GM12878 (cell line): ENCODE measurements around the gene OLAH. TPM values are rescaled to one million over a fixed set of nuclear protein-coding genes. Genes with fewer than 3 reads are reported as not detected.
A peak's percentile ranks its signal among the peaks of the same experiment; 100 is the strongest.

ENCODE experiments used
- ATAC-seq: fragments of 200-7000 bp; cut with Tn5 transposase; 3 replicates; pipeline ENCODE4 v1.9.1; 2020; ENCODE audit warnings: mild to moderate bottlenecking, moderate library complexity
- BruUV-seq: library from RNA; stranded (reverse); fragments of 400-500 nt; replicated peaks from 2 replicates; lab custom pipeline; 2021; lab: Mats Ljungman, UMichigan
- CTCF ChIA-PET: fragments of 300-600 bp; sonication (Branson Sonifier 250); formaldehyde crosslinking; extraction: SDS; loops from one replicate; lab custom pipeline; 2021; ENCODE audit warnings: inconsistent platforms; lab: Yijun Ruan, JAX
- POLR2A ChIA-PET: fragments of 350-600 bp; formaldehyde crosslinking; extraction: SDS; loops from one replicate; lab custom pipeline; 2021; ENCODE audit warnings: inconsistent platforms; lab: Charles Lee
- RAD21 ChIA-PET: fragments of 300-600 bp; sonication (Branson Sonifier 250); formaldehyde crosslinking; loops from one replicate; lab custom pipeline; 2023; ENCODE audit warnings: antibody characterized with exemption; ENCODE audit not compliant: unreplicated experiment; lab: Charles Lee
- SMC1A ChIA-PET: fragments of 300-600 bp; sonication (Branson Sonifier 250); formaldehyde crosslinking; loops from one replicate; lab custom pipeline; 2023; ENCODE audit not compliant: unreplicated experiment, uncharacterized antibody; lab: Charles Lee
- DNase-seq: peaks from one replicate; pipeline ENCODE4 v3.0.0-alpha.2; 2011; ENCODE audit warnings: low read depth, low spot score
- FAIRE-seq: peaks from 3 replicates; lab custom pipeline; 2011; peaks lifted over from hg19 to GRCh38; lab: Jason Lieb, UNC
- H2AFZ ChIP-seq: 2 replicates; pipeline ENCODE4 v1.6.0; 2011; ENCODE audit warnings: low read depth, low read length, control low read depth; ENCODE audit not compliant: control insufficient read depth
- H3K27ac ChIP-seq: 2 replicates; pipeline ENCODE4 v1.5.1; 2011; ENCODE audit warnings: control low read depth; ENCODE audit not compliant: control insufficient read depth, insufficient read depth
- H3K27me3 ChIP-seq, 2 experiments: replicated peaks in 1 of 2; 2 replicates each; pipeline versions ENCODE4 v1.6.0 to v1.6.1; 2011; ENCODE audit warnings: low read length in 1 of 2; ENCODE audit not compliant: control insufficient read depth in 2 of 2, insufficient read depth in 2 of 2
- H3K36me3 ChIP-seq, 2 experiments: 2 replicates each; pipeline ENCODE4 v1.5.1; 2011; ENCODE audit warnings: low read length in 1 of 2; ENCODE audit not compliant: control insufficient read depth in 2 of 2, insufficient read depth in 2 of 2
- H3K4me1 ChIP-seq: 2 replicates; pipeline ENCODE4 v1.6.1; 2011; ENCODE audit warnings: mild to moderate bottlenecking, low read length, moderate library complexity, mixed read lengths; ENCODE audit not compliant: control insufficient read depth, insufficient read depth
- H3K4me2 ChIP-seq: 2 replicates; pipeline ENCODE4 v1.6.0; 2011; ENCODE audit warnings: control low read depth; ENCODE audit not compliant: control insufficient read depth, insufficient read depth
- H3K4me3 ChIP-seq: fragments of 200-600 bp; sonication (generic); 2 replicates; pipeline ENCODE4 v1.5.1; 2016
- H3K79me2 ChIP-seq: 2 replicates; pipeline ENCODE4 v1.6.0; 2011; ENCODE audit warnings: low read length; ENCODE audit not compliant: control insufficient read depth, insufficient read depth
- H3K9ac ChIP-seq: 2 replicates; pipeline ENCODE4 v1.8.0; 2011; ENCODE audit warnings: low read length, control low read depth, mixed read lengths; ENCODE audit not compliant: control insufficient read depth, insufficient read depth
- H3K9me3 ChIP-seq: replicated peaks from 3 replicates; pipeline ENCODE4 v1.5.1; 2011; ENCODE audit warnings: mild to moderate bottlenecking, low read length; ENCODE audit not compliant: control insufficient read depth, insufficient read depth
- H4K20me1 ChIP-seq: 2 replicates; pipeline ENCODE4 v1.6.0; 2011; ENCODE audit not compliant: control insufficient read depth, insufficient read depth
- GATAD2B ChIP-seq: fragments of 450-650 bp; conservative IDR thresholded peaks from 2 replicates; pipeline ENCODE4 v1.6.1; 2017; ENCODE audit warnings: low read depth, mild to moderate bottlenecking, moderate library complexity
- HCFC1 ChIP-seq: fragments of 150-350 bp; IDR thresholded peaks from 2 replicates; pipeline ENCODE4 v1.6.1; 2014; ENCODE audit warnings: low read length
- HDAC6 ChIP-seq: fragments of 200-600 bp; sonication (generic); IDR thresholded peaks from one replicate; pipeline ENCODE4 v1.8.0; 2017; ENCODE audit warnings: antibody characterized with exemption; ENCODE audit not compliant: unreplicated experiment
- IKZF1 ChIP-seq: fragments of 450-650 bp; conservative IDR thresholded peaks from 2 replicates; pipeline ENCODE4 v1.6.1; 2017; ENCODE audit warnings: antibody characterized with exemption, mild to moderate bottlenecking
- IKZF2 ChIP-seq, 2 experiments: fragments of 450-650 bp; IDR thresholded peaks; 2 replicates each; pipeline ENCODE4 v1.6.1; 2017; ENCODE audit warnings: mild to moderate bottlenecking in 2 of 2, moderate library complexity in 2 of 2
- IRF4 ChIP-seq: IDR thresholded peaks from 2 replicates; pipeline ENCODE4 v1.6.1; 2011; ENCODE audit warnings: low read depth, low read length
- KDM1A ChIP-seq: fragments of 200-600 bp; sonication (generic); IDR thresholded peaks from 2 replicates; pipeline ENCODE4 v1.6.1; 2016; ENCODE audit warnings: borderline replicate concordance
- PAX5 ChIP-seq: IDR thresholded peaks from 2 replicates; pipeline ENCODE4 v1.6.1; 2011; ENCODE audit warnings: low read depth, low read length, borderline replicate concordance
- RAD21 ChIP-seq: IDR thresholded peaks from 2 replicates; pipeline ENCODE4 v1.6.1; 2011; ENCODE audit warnings: mild to moderate bottlenecking, low read depth, low read length, moderate library complexity; ENCODE audit not compliant: insufficient read depth
- RB1 ChIP-seq: fragments of 450-650 bp; formaldehyde crosslinking; IDR thresholded peaks from 2 replicates; pipeline ENCODE4 v1.6.1; 2017; ENCODE audit warnings: mild to moderate bottlenecking, borderline replicate concordance
- SMC3 ChIP-seq: IDR thresholded peaks from 2 replicates; pipeline ENCODE4 v1.6.1; 2011; ENCODE audit warnings: low read length, improper control_type of control experiment, borderline replicate concordance
- TBL1XR1 ChIP-seq: IDR thresholded peaks from 2 replicates; pipeline ENCODE4 v1.6.1; 2012; ENCODE audit warnings: low read depth, low read length, improper control_type of control experiment
- YY1 ChIP-seq: IDR thresholded peaks from 2 replicates; pipeline ENCODE4 v1.6.1; 2011; ENCODE audit warnings: low read depth, mild to moderate bottlenecking, low read length
- WGBS: methylation state at CpG from one replicate; pipeline ENCODE4 v1.1.6; 2016; ENCODE audit warnings: low lambda C conversion rate; ENCODE audit not compliant: insufficient replicate concordance, insufficient coverage; ENCODE audit errors: missing lambda C conversion rate; 5-methylcytosine and 5-hydroxymethylcytosine counted together
- in situ Hi-C: fragments of 300-500 bp; cut with MboI; formaldehyde crosslinking; loops from 9 replicates; pipeline ENCODE4 v1.14.3; 2018; ENCODE audit warnings: mixed read lengths
- intact Hi-C: fragments of 100-400 bp; cut with micrococcal nuclease; formaldehyde crosslinking; loops from one replicate; pipeline ENCODE4 v1.14.2; 2022; ENCODE audit not compliant: unreplicated experiment
- polyA plus RNA-seq, 11 experiments: library from polyadenylated mRNA; depleted of rRNA in 4 of 11; unstranded in 6 of 11; stranded (reverse) in 5 of 11; fragments of >200 nt; fragmentation: Nextera tagmentation in 4 of 11; fragmentation: Illumina TruSeq in 1 of 11; extraction: Ambion mirVana in 4 of 11; extraction: Trizol in 1 of 11; gene quantifications; 1 replicate in 1 of 11; 2 replicates in 10 of 11; pipeline versions ENCODE4 v1.2.1 to v1.2.3, GENCODE V29; 2011 to 2016; ENCODE audit warnings: inconsistent platforms in 2 of 11, missing spikeins in 2 of 11, low read depth in 1 of 11
- total RNA-seq, 4 experiments: library from RNA; depleted of rRNA in 3 of 4; stranded (reverse); fragments of >200 nt in 3 of 4; fragmentation: Illumina TruSeq in 1 of 4; extraction: Trizol in 1 of 4; gene quantifications; 2 replicates each; pipeline versions ENCODE4 v1.2.1 to v1.2.3, GENCODE V29; 2013 to 2021
- TF ChIP-seq, protein P1 (sequence below), 3 experiments: IDR thresholded peaks in 2 of 3; conservative IDR thresholded peaks in 1 of 3; 2 replicates each; pipeline ENCODE4 v1.5.1; 2011; ENCODE audit warnings: low read depth in 3 of 3, low read length in 3 of 3, mild to moderate bottlenecking in 3 of 3, control low read depth in 2 of 3, moderate library complexity in 2 of 3, inconsistent platforms in 1 of 3, mixed read lengths in 1 of 3; ENCODE audit not compliant: control insufficient read depth in 2 of 3, insufficient read depth in 1 of 3; ENCODE audit errors: extremely low read depth in 1 of 3

The OLAH gene
- total and polyA plus RNA-seq, 10 of the 15 experiments (the other 5 are each of a cell fraction or from before 2014, with no cell fraction given), result 0.10 to 1.4 (median 0.59) TPM; not detected in 1

DNA sequence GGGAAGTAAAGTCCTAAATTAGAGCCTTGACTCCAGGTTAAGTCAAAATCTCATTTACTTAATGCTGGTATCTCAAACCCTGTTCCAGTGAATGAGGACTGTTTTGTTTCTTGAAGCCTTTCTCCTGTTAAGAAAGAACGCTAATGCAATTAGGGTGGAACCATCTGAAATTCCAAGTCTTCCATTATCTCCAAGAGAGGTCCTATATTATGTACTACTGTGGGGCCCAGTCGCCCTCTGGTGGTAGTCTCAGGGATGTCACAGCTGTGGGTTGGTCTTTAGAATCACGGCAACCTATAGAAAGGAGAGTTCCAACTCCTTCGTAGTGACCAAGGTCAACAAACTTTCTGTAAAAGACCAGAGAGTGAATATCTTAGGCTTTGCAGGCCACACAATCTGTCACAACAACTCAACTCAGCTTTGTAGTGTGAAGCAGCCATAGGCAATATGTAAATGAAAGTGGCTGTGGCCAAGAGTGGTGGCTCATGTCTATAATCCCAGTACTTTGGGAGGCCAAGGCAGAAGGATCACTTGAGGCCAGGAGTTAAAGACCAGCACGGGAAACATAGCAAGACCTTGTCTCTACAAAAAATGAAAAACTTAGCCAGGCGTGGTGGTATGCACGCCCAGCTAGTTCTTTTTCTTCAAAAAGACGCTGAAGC is 62.7 kb downstream of the OLAH start:
- ChIA-PET CTCF (interaction anchor here (0.6 to 4.2 kb wide), 20 partner anchors 9 to 909 kb away, joined by 3 to 38 read pairs (median 3); partner anchors contain the start of genes NMT2 and RPP38), POLR2A (interaction anchor here (0.6 kb wide), 1 partner anchor 8 kb away, joined by 6 read pairs; no protein-coding TSS in a partner anchor), SMC1A (interaction anchor here (0.7 to 2.6 kb wide), 10 partner anchors 8 to 206 kb away, joined by 3 to 19 read pairs (median 4); partner anchors contain the start of gene NMT2), RAD21 (interaction anchor here (0.6 to 1.3 kb wide), 8 partner anchors 15 to 906 kb away, joined by 3 to 6 read pairs (median 3); partner anchors contain the start of gene NMT2)
- peak; percentile 61 for FAIRE-seq
- no peak overlapping the region for H3K4me2 ChIP-seq
- H3K4me3 ChIP-seq, result no peak overlapping the region
- in situ Hi-C loops (no loop called here), intact Hi-C loops (loop anchor here (1.0 to 10.0 kb wide), 3 partner anchors 115 to 609 kb away; no protein-coding TSS in a partner anchor)
- no peak overlapping the region for H3K27ac ChIP-seq
- no peaks in the 10 kb centered on the region for H3K4me1 ChIP-seq
- H3K9me3 ChIP-seq, result no peaks in the 10 kb centered on the region
- H2AFZ ChIP-seq, result no peak overlapping the region
- peak; percentile 26 for DNase-seq
- TF ChIP-seq HDAC6 (no peak), TBL1XR1 (0 out of 2 replicates have a peak, but pooled peaks have one; percentile 20), KDM1A (no peak), RAD21 (peak; percentile 91), PAX5 (no peak), SMC3 (peak; percentile 89), GATAD2B (no peak), RB1 (peak; percentile 80; the same call in 1 of the 2 replicates), YY1 (0 out of 2 replicates have a peak, but pooled peaks have one; percentile 31), IKZF2 (IDR thresholded peaks at IDR 0.05) (peak; percentile 33 to 42; a peak in 1 of 4 replicates), IKZF1 (peak; percentile 50; the same call in 1 of the 2 replicates), HCFC1 (no peak), IRF4 (0 out of 2 replicates have a peak, but pooled peaks have one; percentile 26)
- TF ChIP-seq, protein P1, sequence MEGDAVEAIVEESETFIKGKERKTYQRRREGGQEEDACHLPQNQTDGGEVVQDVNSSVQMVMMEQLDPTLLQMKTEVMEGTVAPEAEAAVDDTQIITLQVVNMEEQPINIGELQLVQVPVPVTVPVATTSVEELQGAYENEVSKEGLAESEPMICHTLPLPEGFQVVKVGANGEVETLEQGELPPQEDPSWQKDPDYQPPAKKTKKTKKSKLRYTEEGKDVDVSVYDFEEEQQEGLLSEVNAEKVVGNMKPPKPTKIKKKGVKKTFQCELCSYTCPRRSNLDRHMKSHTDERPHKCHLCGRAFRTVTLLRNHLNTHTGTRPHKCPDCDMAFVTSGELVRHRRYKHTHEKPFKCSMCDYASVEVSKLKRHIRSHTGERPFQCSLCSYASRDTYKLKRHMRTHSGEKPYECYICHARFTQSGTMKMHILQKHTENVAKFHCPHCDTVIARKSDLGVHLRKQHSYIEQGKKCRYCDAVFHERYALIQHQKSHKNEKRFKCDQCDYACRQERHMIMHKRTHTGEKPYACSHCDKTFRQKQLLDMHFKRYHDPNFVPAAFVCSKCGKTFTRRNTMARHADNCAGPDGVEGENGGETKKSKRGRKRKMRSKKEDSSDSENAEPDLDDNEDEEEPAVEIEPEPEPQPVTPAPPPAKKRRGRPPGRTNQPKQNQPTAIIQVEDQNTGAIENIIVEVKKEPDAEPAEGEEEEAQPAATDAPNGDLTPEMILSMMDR (IDR thresholded peaks at IDR 0.05 in 2 of 3, conservative IDR thresholded peaks at IDR 0.05 in 1 of 3; ENCODE audit: control insufficient read depth in 2 of 3, extremely low read depth in 1 of 3, insufficient read depth in 1 of 3, low read depth in 3 of 3, low read length in 3 of 3), result peak; percentile 90 to 95 (median 93)
- H3K79me2 ChIP-seq, result no peaks in the 10 kb centered on the region; the same call in 1 of the 2 replicates
- no TSS peak for BruUV-seq
- 37% methylated on average over 8 of the region's 8 CpGs for WGBS
- no peaks in the 10 kb centered on the region for H4K20me1 ChIP-seq
- peak; percentile 99 for ATAC-seq
- H3K9ac ChIP-seq, result no peak overlapping the region
- H3K27me3 ChIP-seq, result no peaks in the 10 kb centered on the region
- peaks cover 2 to 8% of the 10 kb centered on the region in 2 experiments; a peak in 3 of 4 replicates for H3K36me3 ChIP-seq
